HG03108 (cell line): ENCODE data around the gene DLG2.
"Not testable (repeated sequence)": the region's sequence is repeated elsewhere in the genome, so short reads cannot be mapped to it uniquely, and the experiment has no call there.

ENCODE experiments used
- ATAC-seq: cut with Tn5 transposase; IDR thresholded peaks from one replicate; pipeline ENCODE4 v1.9.1; 2021; ENCODE audit warnings: moderate library complexity; ENCODE audit not compliant: unreplicated experiment

Gene DLG2

GRCh38 chr11:85249482-85249881 lies 377.7 kb downstream of the DLG2 start:
- ATAC-seq, result no peak

- no peak for ATAC-seq
These were observed 379.3 kb downstream of the DLG2 start for GRCh38 chr11:85247797-85248196.

DNA sequence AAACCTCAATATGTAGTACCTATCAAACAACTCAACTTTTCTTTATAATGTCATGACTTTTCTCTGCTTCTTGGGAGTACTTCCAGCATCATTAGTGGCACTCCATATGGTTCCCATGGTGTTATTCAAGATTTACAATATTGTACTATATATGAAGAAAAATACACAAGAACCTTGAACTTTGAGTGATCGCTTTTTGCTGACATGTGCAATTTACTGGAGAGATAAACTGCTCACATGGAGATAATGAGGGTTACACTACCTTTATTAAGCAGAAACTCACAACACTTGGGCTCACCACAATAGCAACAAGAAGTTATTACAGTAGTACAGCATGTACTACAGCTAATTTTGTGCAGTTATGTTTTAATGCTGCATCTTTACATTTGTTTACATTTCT lies 388.2 kb downstream of the DLG2 start:
- no peak for ATAC-seq

- not testable (repeated sequence) for ATAC-seq
These were observed 389.1 kb downstream of the DLG2 start for GRCh38 chr11:85238038-85238437.

DNA sequence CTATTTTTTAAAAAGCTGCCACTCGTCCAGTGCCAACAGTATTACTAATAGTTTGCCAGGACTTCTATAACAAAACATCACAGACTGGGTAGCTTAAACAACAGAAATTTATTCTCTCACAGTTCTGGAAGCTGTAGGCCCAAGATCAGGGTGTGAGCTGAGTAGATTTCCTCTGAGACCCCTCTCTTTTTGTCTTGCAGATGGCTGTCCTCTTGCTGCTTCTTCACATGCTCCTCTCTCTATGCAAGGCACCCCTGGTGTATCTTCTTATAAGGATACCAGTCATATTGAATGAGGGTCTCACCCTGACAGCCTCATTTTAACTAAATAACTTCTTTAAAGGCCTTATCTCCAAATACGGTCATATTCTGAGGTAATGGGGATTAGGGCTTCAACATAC lies 390.9 kb downstream of the DLG2 start:
- no peak for ATAC-seq

DNA sequence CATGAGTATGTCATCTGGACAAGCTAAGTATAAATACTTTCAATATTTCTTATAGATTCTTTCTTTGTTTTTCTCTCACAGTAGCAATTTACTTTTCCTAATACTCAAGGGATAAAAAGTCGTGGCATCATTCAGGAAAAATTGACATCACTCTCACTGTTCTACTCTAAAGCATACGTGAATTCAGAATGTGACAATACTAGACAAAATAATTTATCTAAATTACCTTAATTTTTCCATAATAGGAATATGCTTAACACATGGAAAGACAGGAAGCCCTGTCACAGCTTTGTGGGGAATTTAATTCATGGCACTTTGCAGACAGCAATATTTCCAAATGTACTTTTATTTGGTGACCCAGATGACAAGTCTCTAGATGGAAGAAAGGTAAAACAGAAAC lies 394.6 kb downstream of the DLG2 start:
- ATAC-seq, result no peak

GRCh38 chr11:85231588-85231987 lies 395.6 kb downstream of the DLG2 start:
- no peak for ATAC-seq

DNA sequence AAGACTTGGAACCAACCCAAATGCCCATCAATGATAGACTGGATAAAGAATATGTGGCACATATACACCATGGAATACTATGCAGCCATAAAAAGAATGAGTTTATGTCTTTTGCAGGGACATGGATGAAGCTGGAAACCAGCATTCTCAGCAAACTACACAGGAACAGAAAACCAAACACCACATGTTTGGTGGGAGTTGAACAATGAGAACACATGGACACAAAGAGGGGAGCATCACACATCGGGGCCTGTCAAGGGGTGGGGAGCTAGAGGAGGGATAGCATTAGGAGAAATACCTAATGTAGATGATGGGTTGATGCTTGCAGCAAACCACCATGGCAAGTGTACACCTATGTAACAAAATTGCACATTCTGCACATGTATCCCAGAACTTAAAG lies 397.4 kb downstream of the DLG2 start:
- not testable (repeated sequence) for ATAC-seq

DNA sequence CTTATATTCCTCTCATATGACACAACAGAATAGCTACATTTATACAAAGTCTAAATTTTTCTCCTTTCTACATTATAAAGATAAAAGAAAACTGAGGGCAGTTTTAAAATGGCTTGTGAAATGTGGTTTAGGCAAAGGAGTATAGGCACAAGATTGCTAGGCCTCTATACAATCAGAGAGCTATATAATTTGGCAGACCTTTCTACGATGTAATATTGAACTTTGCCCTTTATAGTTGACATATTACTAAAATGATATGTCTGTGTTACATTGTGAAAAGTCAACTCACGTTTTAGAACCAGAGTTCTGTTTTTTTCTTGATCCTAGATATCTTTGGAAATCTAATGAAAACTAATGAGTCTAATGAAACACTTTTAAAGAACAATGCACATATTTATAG lies 430.2 kb downstream of the DLG2 start:
- ATAC-seq, result no peak

DNA sequence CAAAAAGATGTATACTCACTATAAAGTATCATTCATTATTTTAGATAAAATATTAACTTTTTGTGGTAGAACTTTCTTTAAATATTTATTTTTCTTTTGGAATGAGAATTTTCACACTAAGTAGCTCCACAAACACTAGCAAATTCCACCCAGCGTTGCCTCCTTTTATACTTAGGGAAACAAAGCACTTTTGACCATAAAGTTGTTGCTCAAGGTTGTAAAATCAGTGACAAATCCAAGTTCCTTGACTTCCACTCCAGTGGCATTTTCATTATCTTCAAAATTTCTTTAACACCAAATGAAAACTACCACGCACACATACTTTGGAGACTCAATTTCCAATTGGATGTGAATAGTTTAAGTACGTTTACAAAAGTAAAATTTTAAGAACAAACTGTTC lies 431.2 kb downstream of the DLG2 start:
- ATAC-seq, result no peak

GRCh38 chr11:85187992-85188391 lies 439.2 kb downstream of the DLG2 start:
- ATAC-seq, result no peak

GRCh38 chr11:85184721-85185120 lies 442.4 kb downstream of the DLG2 start:
- ATAC-seq, result no peak

GRCh38 chr11:85182441-85183387 lies 444.4 kb downstream of the DLG2 start:
- ATAC-seq, result peak; percentile 61

GRCh38 chr11:85180528-85180927 lies 446.6 kb downstream of the DLG2 start:
- no peak for ATAC-seq

DNA sequence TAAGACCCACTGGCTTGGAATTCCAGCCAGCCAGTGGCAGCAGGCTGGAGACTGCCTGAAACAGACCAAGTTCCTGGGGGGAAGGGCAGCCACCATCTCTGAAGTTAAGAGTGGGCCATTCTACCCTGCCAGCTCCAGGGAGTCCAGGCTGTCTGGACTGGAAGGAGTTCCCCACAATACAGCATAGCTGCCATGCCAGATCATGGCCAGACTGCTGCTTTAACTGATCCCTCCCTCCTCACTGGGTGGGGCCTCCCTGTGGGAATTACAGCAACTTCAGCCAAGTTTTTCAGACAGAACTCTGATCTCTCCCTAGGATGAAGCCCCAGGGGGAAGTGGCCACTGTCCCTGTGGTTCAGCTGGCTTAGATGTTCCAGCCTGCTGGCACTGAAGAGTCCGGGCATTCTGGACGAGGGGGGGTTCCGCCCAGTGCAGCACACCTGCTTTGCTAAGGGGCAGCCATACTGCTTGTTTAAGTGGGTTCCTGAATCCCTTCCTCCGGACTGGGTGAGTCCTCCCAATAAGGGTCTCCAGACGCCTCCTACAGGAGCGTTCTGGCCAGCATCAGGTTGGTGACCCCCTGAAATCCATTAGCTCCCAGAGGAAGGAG lies 455.4 kb downstream of the DLG2 start:
- no peak for ATAC-seq

GRCh38 chr11:85170184-85170583 lies 457.0 kb downstream of the DLG2 start:
- ATAC-seq, result no peak

DNA sequence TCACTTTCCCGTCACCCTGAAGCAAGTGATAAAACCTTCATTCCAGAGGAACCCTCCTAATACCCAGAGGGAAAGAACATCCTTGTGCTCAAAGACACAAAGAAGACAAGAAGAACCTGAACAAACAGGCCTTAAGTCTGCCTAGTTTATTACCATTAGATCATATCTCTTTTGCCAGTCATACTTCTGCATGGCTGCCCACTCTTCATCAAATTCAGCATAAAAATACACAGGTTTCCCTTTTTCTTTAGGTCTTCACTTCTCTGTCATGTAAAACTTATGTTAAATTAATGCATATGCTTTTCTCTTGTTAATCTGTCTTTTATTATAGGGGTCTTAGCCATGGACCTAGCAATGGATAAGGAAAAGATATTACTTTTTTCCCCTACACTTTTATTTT lies 459.7 kb downstream of the DLG2 start:
- no peak for ATAC-seq

GRCh38 chr11:85167038-85167437 lies 460.1 kb downstream of the DLG2 start:
- no peak for ATAC-seq

DNA sequence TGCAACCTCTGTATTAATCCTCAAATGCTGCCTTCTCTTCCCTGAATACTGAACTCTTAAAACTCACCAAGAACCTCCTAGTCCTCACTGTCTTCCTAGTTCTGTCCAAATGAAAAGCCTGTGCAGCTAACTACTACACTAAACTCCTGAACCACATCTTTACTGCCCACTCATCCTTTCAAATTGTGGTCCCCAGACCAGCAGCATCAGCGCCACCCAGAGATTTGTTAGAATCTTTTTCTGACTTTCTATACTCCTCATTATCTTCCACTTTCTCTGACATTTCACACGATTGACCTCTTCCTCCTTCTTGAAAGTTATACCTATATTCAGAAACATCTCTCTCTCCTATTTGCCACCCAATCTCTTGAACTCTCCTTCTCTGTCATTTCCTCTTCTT lies 461.3 kb downstream of the DLG2 start:
- no peak for ATAC-seq

DNA sequence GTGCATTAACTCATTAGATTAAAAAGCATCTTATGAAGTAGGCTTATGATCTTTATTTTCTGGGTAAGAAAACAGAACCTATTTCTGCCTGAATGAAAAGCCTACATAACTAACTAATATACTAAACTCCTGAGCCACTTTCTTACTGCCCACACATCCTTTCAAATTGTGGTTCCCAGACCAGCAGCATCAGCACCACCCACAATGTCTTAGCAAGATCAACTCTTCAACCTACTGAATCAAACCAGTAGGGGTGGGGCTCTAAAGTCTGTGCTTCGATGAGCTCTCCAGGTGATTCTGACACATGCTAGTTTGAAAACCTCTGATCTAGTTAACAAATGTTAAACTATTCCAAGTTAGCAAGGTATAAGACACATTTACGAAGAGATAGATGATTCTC lies 462.4 kb downstream of the DLG2 start:
- no peak for ATAC-seq

GRCh38 chr11:85154294-85154693 lies 472.9 kb downstream of the DLG2 start:
- no peak for ATAC-seq

- ATAC-seq, result no peak
These were observed 489.5 kb downstream of the DLG2 start for GRCh38 chr11:85137597-85137996.
